Mucosa of rectum (tissue), 2 donors: Measurements from ENCODE around the gene USP20.

ENCODE experiments used
- H3K27ac ChIP-seq, 2 donors: one replicate each; pipeline ENCODE4 v1.7.0; 2013; ENCODE audit warnings: inconsistent platforms in 2 of 2, low read depth in 2 of 2, low read length in 2 of 2
- H3K27me3 ChIP-seq, 2 donors: one replicate each; pipeline ENCODE4 v1.7.0; 2013; ENCODE audit warnings: low read length in 2 of 2; ENCODE audit not compliant: control insufficient read depth in 2 of 2, insufficient read depth in 2 of 2
- H3K36me3 ChIP-seq, 2 donors: one replicate each; pipeline ENCODE4 v1.7.0; 2013; ENCODE audit warnings: low read length in 2 of 2; ENCODE audit not compliant: control insufficient read depth in 2 of 2, insufficient read depth in 2 of 2
- H3K4me1 ChIP-seq, 2 donors: one replicate each; pipeline ENCODE4 v1.7.0; 2013; ENCODE audit warnings: low read length in 2 of 2, mild to moderate bottlenecking in 1 of 2; ENCODE audit not compliant: control insufficient read depth in 2 of 2, insufficient read depth in 2 of 2
- H3K4me3 ChIP-seq, 2 donors: one replicate each; pipeline ENCODE4 v1.7.0; 2013; ENCODE audit warnings: low read length in 2 of 2
- H3K9ac ChIP-seq, 2 donors: one replicate each; pipeline ENCODE4 v1.7.0; 2013; ENCODE audit warnings: low read length in 2 of 2, low read depth in 1 of 2, mild to moderate bottlenecking in 1 of 2
- H3K9me3 ChIP-seq, 2 donors: one replicate each; pipeline ENCODE4 v1.7.0; 2013; ENCODE audit warnings: low read length in 2 of 2; ENCODE audit not compliant: control insufficient read depth in 2 of 2
- donor health status: healthy.
- donor health status: Normal muscosa, but diverticular disease.

The USP20 gene

GRCh38 chr9:129851821-129852220 is 16.6 kb downstream of the USP20 start:
- Histone ChIP-seq H3K27me3 (no peaks in the 10 kb centered on the region), H3K9ac (no peak overlapping the region), H3K36me3 (peaks cover 40 to 43% of the 10 kb centered on the region in 2 donors), H3K9me3 (no peaks in the 10 kb centered on the region), H3K4me1 (no peaks in the 10 kb centered on the region), H3K27ac (no peak overlapping the region), H3K4me3 (no peak overlapping the region)

- H3K36me3 ChIP-seq = peaks cover 41 to 44% of the 10 kb centered on the region in 2 donors
- no peak overlapping the region for H3K27ac ChIP-seq
- no peaks in the 10 kb centered on the region for H3K9me3 ChIP-seq
- H3K4me1 ChIP-seq = no peaks in the 10 kb centered on the region
- no peaks in the 10 kb centered on the region for H3K27me3 ChIP-seq
- H3K9ac ChIP-seq = no peak overlapping the region
- H3K4me3 ChIP-seq = no peak overlapping the region
Measured at GRCh38 chr9:129852579-129852978, 17.3 kb downstream of the USP20 start.

GRCh38 chr9:129853614-129854013 is 18.4 kb downstream of the USP20 start:
- Histone ChIP-seq H3K27me3 (no peaks in the 10 kb centered on the region), H3K4me3 (no peak overlapping the region), H3K9me3 (no peaks in the 10 kb centered on the region), H3K36me3 (peaks cover 48 to 54% of the 10 kb centered on the region in 2 donors), H3K4me1 (no peaks in the 10 kb centered on the region), H3K27ac (no peak overlapping the region), H3K9ac (no peak overlapping the region)

DNA sequence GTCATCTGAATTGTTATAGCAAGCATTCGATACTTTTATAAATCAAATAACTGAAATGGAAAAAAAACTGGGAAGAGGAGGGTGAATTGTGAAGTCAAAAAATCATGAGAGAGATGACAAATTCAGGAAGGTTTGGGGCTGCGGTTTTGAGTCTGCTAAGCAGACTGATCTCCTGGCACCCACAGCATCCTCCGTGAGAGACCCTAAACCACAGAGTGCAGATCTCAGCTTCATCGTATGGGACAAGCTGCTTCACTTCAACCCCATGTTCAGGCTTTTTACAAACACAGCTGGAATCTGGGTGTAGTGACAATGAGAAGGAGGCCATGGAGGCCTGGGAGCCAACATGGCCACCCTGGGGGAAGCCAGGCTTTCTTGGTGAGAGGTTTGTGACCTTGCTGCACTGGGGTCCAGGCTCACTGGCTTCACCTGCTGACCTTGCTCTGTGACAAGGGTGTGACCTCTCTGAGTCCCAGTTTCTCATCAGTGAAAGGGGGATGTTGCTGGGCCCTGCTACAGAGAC is 19.4 kb downstream of the USP20 start:
- H3K27ac ChIP-seq = no peak overlapping the region
- no peak overlapping the region for H3K9ac ChIP-seq
- no peaks in the 10 kb centered on the region for H3K9me3 ChIP-seq
- H3K4me3 ChIP-seq = no peak overlapping the region
- H3K36me3 ChIP-seq = peaks cover 52 to 56% of the 10 kb centered on the region in 2 donors
- H3K27me3 ChIP-seq = no peaks in the 10 kb centered on the region
- H3K4me1 ChIP-seq = no peaks in the 10 kb centered on the region

DNA sequence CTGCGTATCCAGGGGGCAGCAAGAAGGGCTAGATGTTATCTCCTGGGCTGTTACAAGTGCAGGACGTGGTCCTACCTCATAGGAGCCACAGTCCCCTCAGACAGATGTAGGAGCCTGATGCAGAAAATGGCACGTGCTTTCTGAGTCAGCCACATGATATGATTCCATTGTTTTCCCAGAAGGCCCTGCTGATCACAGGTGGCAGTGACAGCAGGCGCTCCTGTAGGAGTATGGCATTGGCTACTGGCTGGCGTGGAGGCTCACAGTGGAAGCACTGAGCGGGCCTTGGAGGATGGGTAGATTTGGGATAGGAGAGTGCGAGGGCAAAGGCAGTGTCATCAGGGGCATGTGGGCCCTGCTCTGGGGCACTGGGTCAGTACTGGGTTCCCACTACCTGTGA is 21.9 kb downstream of the USP20 start:
- H3K4me3 ChIP-seq = no peak overlapping the region
- no peak overlapping the region for H3K27ac ChIP-seq
- H3K36me3 ChIP-seq = peaks cover 54 to 58% of the 10 kb centered on the region in 2 donors
- H3K4me1 ChIP-seq = no peaks in the 10 kb centered on the region
- H3K9me3 ChIP-seq = no peaks in the 10 kb centered on the region
- H3K27me3 ChIP-seq = no peaks in the 10 kb centered on the region
- no peak overlapping the region for H3K9ac ChIP-seq

DNA sequence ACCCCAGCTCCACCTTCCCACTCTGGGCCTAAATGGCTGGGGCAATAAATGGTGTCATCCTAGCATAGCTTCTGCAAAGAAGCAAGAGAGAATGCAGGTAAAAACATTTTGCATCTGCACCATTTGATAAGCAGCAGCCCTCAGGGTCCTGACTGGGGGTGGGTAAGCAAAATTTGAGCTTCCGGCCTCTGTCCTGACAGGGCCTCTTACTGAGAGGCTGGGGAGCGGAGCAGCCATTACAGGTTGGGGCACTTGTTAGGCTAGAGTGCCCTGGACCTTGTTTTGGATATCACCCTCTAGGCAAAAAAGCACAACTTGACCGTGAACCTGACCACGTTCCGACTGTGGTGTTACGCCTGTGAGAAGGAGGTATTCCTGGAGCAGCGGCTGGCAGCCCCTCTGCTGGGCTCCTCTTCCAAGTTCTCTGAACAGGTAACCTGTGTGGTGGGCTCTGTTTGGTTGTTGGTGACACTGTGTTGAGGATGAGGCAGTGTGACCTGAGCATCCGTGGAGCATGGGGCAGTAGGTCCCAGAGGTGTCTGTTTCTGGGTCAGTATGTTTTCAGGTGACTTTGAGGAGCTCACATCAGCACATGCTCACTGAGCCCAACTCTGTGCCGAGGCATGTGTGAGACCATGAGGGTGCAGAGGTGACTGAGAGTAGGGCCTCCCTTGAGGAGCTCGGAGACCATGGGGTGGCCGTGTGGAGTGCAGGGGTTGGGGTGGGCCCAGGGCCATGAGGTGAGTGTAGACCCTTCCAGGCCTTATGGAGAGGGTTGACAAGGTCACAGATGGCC is 23.1 kb downstream of the USP20 start:
- no peak overlapping the region for H3K9ac ChIP-seq
- no peaks in the 10 kb centered on the region for H3K27me3 ChIP-seq
- no peak overlapping the region for H3K4me3 ChIP-seq
- no peaks in the 10 kb centered on the region for H3K4me1 ChIP-seq
- no peak overlapping the region for H3K27ac ChIP-seq
- peaks cover 43 to 47% of the 10 kb centered on the region in 2 donors for H3K36me3 ChIP-seq
- no peaks in the 10 kb centered on the region for H3K9me3 ChIP-seq

- Histone ChIP-seq H3K4me1 (no peaks in the 10 kb centered on the region), H3K27me3 (no peaks in the 10 kb centered on the region), H3K9me3 (no peaks in the 10 kb centered on the region), H3K36me3 (peaks cover 35 to 46% of the 10 kb centered on the region in 2 donors), H3K27ac (no peak overlapping the region), H3K4me3 (no peak overlapping the region), H3K9ac (no peak overlapping the region)
Measured at GRCh38 chr9:129860653-129861446, 25.6 kb downstream of the USP20 start.

- H3K4me3 ChIP-seq = no peak overlapping the region
- no peaks in the 10 kb centered on the region for H3K4me1 ChIP-seq
- H3K27ac ChIP-seq = no peak overlapping the region
- peaks cover 35 to 45% of the 10 kb centered on the region in 2 donors for H3K36me3 ChIP-seq
- H3K9me3 ChIP-seq = no peaks in the 10 kb centered on the region
- no peaks in the 10 kb centered on the region for H3K27me3 ChIP-seq
- H3K9ac ChIP-seq = no peak overlapping the region
Measured at GRCh38 chr9:129861447-129861827, 26.2 kb downstream of the USP20 start.

- Histone ChIP-seq H3K9me3 (no peaks in the 10 kb centered on the region), H3K27me3 (no peaks in the 10 kb centered on the region), H3K36me3 (peaks cover 34 to 38% of the 10 kb centered on the region in 2 donors), H3K27ac (no peak overlapping the region), H3K4me1 (no peaks in the 10 kb centered on the region), H3K4me3 (no peak overlapping the region), H3K9ac (no peak overlapping the region)
Measured at GRCh38 chr9:129863059-129863690, 27.9 kb downstream of the USP20 start.
